GM11168 (cell line): Measurements from ENCODE around the gene GPR107.

Source experiments
- in situ Hi-C: fragments of 300-500 bp; cut with MboI; formaldehyde crosslinking; loops from one replicate; pipeline ENCODE4 v1.12.0; 2022; ENCODE audit warnings: low sequenced_read_pairs; ENCODE audit not compliant: unreplicated experiment

GPR107 gene

GRCh38 chr9:130175355-130175754 is 121.6 kb downstream of the GPR107 start:
- in situ Hi-C loops = no loop called here

- in situ Hi-C loops = no loop called here
Measured at GRCh38 chr9:130176760-130177159, 123.1 kb downstream of the GPR107 start.

GRCh38 chr9:130177898-130178805 is 124.4 kb downstream of the GPR107 start:
- in situ Hi-C loops = no loop called here

GRCh38 chr9:130179331-130179907 is 125.7 kb downstream of the GPR107 start:
- in situ Hi-C loops = no loop called here

DNA sequence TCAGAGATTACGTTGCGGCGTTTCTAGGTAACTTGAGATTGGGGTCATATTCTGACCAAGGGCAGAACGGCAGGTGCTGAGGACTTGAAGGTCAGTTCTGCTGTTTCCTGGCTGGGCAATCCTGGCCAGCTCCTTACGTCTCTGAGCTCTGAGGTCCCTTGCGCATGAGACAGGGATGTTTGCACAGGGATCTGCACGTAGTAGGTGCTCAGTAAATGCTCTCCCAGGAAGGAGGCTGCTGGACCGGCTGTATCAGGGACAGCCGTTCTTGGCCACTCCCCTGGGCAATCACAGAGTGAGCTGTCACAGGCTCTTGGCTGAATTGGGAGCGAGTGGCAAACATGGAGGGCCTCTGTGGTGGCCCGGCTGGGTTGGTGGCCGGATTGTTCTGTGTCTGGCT is 126.8 kb downstream of the GPR107 start:
- in situ Hi-C loops = no loop called here

GRCh38 chr9:130181678-130182380 is 128.1 kb downstream of the GPR107 start:
- in situ Hi-C loops = no loop called here

- in situ Hi-C loops = no loop called here
Measured at GRCh38 chr9:130182381-130182909, 128.7 kb downstream of the GPR107 start.

- in situ Hi-C loops = no loop called here
Measured at GRCh38 chr9:130183133-130183762, 129.5 kb downstream of the GPR107 start.

GRCh38 chr9:130185017-130185416 is 131.3 kb downstream of the GPR107 start:
- in situ Hi-C loops = no loop called here

DNA sequence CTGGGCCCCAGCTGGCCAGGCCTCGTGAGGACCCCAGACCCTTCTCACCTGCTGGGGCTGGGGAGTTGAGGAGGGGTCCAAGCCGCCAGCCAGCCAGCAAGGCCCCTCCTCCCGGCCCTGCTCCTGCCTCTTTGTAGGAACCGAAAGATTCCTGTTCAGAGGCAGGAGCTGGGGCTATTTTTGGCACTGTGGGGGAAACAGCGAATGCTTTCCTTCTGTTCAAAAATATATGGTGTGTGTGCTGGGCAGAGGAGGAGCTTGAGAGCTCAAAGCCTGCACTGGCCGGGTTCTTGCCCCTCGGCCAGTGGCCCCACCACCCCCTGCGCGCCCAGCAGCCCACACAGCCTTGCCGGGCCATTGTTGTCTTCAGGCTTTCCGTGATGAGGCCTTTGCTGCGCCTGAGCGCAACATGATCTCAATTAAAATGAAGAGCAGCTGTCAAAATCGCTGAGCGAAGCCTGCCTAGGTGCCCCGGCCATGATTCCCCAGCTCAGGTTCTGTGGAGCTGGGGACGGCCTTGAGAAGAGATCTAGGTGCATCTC is 131.9 kb downstream of the GPR107 start:
- in situ Hi-C loops = no loop called here

GRCh38 chr9:130186051-130186450 is 132.3 kb downstream of the GPR107 start:
- in situ Hi-C loops = no loop called here

DNA sequence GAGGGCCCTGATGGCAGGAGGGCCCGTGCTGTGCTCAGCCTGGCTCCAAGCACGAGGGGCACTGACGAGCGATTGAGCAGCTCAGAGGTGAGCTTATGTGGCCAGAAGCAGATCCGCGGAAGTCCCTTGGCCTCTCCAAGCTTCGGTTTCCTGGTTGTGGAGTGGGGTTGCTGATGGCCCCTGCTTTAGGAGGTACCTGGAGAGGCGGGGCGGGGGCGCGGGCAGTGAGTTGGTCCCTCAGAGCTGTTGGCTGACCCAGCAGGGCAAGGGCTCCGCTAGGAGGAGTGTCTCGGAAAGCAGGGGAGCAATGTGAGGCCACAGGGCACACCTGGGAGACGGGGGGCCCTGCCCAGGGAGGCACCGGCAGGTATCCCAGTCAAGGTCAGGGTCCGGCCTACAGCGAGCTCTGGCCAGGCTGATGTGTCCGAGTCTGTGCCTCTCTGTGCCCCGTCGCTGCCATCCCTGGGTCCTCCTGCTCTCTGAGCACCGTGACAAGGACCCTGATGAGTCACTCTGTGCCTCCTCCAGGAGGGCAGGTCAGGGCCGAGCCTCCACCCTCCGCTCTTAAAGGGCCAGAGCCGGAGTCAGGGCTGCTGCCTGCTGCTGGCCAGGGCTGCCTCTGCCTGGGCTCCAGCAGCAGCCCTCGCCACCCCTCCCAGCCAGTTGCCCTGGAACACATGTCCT is 133.3 kb downstream of the GPR107 start:
- in situ Hi-C loops = no loop called here

- in situ Hi-C loops = no loop called here
Measured at GRCh38 chr9:130187523-130187846, 133.8 kb downstream of the GPR107 start.

DNA sequence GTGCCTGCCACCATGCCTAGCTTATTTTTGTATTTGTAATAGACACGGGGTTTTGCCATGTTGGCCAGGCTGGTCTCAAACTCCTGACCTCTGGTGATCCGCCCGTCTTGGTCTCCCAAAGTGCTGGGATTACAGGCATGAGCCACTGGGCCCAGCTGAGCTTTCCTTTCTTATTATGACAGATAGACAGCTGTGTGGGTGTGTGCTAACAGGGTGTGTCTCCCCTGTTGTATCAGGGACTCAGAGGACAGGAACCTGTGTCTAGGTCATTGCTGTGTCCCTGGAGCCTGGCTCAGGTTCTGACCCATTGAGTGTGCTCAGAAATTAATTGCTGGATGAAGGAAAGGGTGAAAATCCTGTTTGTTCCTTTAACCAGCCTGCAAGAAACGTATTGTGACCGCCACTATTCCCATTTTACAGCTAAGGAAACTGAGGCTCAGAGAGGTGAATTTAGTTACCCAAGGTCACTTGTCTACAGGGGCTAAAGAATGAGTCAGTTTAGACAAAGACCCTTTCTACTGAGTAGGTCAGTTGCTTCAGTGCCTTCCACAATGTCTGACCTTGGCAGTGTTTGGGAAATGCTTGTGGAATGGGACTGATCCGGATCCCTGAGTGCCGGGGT is 135.3 kb downstream of the GPR107 start:
- in situ Hi-C loops = no loop called here
